ENCODE results near the gene ZC3H4. TPM values are rescaled to one million over a fixed set of nuclear protein-coding genes. Genes with fewer than 3 reads are reported as not detected.
"Not testable (repeated sequence)": the region's sequence is repeated elsewhere in the genome, so short reads cannot be mapped to it uniquely, and the experiment has no call there.

Gene ZC3H4
- total RNA-seq, 1 donor from 2014 or later, result 53.1 TPM

DNA sequence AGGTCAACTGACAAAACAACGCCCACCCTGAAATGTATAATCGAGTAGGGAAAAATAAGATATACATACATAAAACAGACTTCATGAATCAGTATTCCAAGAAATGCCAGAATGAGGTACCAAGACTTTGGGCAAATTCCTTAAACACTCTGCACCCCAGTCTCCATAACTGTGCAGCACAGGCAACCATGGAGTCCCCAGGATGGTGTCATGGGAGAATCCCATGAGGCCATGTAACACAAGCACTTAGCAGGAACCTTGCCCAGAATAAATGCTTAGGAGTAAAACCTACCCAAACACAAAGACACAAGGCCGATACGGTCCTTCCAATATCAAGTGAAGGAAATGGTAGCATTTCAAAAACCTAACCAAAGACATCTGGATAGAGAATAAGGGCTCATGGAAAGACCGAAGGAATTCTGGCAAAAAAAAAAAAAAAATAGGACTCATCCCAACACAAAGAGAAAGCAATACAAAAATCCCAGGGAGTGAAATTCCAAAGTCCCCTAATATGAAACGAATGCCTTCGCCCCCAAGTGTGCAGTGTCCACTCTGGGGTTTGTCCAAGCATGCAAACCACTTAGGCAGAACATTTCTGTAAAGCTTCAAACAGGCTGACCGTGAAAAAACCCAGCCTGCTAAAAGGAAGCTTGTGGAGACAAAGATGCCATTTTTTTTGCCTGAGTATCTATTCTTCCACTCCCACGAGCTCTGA is 11.1 kb downstream of the ZC3H4 start:
- no peaks in the 10 kb centered on the region for H3K9me3 Mint-ChIP-seq (ENCODE audit: unreplicated experiment)
- no peak overlapping the region for H3K4me3 Mint-ChIP-seq (ENCODE audit: unreplicated experiment)
- TF ChIP-seq, protein P1, sequence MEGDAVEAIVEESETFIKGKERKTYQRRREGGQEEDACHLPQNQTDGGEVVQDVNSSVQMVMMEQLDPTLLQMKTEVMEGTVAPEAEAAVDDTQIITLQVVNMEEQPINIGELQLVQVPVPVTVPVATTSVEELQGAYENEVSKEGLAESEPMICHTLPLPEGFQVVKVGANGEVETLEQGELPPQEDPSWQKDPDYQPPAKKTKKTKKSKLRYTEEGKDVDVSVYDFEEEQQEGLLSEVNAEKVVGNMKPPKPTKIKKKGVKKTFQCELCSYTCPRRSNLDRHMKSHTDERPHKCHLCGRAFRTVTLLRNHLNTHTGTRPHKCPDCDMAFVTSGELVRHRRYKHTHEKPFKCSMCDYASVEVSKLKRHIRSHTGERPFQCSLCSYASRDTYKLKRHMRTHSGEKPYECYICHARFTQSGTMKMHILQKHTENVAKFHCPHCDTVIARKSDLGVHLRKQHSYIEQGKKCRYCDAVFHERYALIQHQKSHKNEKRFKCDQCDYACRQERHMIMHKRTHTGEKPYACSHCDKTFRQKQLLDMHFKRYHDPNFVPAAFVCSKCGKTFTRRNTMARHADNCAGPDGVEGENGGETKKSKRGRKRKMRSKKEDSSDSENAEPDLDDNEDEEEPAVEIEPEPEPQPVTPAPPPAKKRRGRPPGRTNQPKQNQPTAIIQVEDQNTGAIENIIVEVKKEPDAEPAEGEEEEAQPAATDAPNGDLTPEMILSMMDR (IDR thresholded peaks at IDR 0.05), result no peak
- peak overlapping the region; percentile 80 for H3K27ac Mint-ChIP-seq (ENCODE audit: unreplicated experiment)
- peaks cover 6% of the 10 kb centered on the region for H3K36me3 Mint-ChIP-seq (ENCODE audit: unreplicated experiment)
- peaks cover 37% of the 10 kb centered on the region for H3K4me1 Mint-ChIP-seq (ENCODE audit: unreplicated experiment)
- no peaks in the 10 kb centered on the region for H3K27me3 Mint-ChIP-seq (ENCODE audit: unreplicated experiment)
- DNase-seq (ENCODE audit: extremely low spot score, unreplicated experiment), result no peak

DNA sequence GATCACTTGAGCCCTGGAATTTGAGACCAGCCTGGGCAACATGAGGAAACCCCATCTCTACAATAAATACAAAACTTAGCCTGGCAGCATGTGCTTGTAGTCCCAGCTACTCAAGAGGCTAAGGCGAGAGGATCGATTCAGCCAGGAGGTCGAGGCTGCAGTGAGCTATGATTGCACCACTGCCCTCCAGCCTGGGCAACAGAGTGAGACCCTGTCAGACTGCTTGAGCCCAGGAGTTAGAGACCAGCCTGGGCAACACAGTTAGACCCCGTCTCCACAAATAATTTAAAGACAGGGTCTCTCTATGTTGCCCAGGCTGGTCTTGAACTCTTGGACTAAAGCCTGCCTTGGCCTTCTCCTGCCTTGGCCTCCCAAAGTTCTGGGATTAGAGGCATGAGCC is 12.5 kb downstream of the ZC3H4 start:
- H3K9me3 Mint-ChIP-seq (ENCODE audit: unreplicated experiment); DNase-seq (ENCODE audit: extremely low spot score, unreplicated experiment); H3K27me3 Mint-ChIP-seq (ENCODE audit: unreplicated experiment); H3K27ac Mint-ChIP-seq (ENCODE audit: unreplicated experiment); H3K36me3 Mint-ChIP-seq (ENCODE audit: unreplicated experiment); H3K4me3 Mint-ChIP-seq (ENCODE audit: unreplicated experiment): not testable (repeated sequence)
- peaks cover 35% of the 10 kb centered on the region for H3K4me1 Mint-ChIP-seq (ENCODE audit: unreplicated experiment)

DNA sequence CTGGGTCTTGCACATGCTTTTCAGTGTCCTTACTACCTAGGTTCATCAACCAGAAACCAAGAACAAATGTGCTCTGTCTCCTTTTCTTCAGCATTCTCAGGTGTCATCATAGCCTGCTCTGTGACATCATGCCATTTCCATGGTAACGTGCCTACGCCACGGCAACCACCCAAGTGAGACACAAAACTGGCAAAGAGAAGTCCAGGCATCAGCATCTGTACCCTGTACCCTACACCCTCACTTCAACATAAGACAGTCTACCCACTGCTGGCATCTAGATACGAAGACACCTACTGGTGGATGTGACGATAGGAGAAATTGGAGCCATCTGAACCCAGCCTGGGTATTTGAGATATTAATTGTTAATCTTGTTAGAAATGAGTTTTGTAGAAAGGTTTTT is 13.3 kb downstream of the ZC3H4 start:
- H3K4me1 Mint-ChIP-seq (ENCODE audit: unreplicated experiment), result peaks cover 43% of the 10 kb centered on the region
- DNase-seq (ENCODE audit: extremely low spot score, unreplicated experiment), result no peak
- peak overlapping the region; percentile 23 for H3K27ac Mint-ChIP-seq (ENCODE audit: unreplicated experiment)
- TF ChIP-seq, protein P1 (IDR thresholded peaks at IDR 0.05), result no peak
- H3K36me3 Mint-ChIP-seq (ENCODE audit: unreplicated experiment), result peaks cover 4% of the 10 kb centered on the region
- no peaks in the 10 kb centered on the region for H3K27me3 Mint-ChIP-seq (ENCODE audit: unreplicated experiment)
- H3K4me3 Mint-ChIP-seq (ENCODE audit: unreplicated experiment), result no peak overlapping the region
- no peaks in the 10 kb centered on the region for H3K9me3 Mint-ChIP-seq (ENCODE audit: unreplicated experiment)

DNA sequence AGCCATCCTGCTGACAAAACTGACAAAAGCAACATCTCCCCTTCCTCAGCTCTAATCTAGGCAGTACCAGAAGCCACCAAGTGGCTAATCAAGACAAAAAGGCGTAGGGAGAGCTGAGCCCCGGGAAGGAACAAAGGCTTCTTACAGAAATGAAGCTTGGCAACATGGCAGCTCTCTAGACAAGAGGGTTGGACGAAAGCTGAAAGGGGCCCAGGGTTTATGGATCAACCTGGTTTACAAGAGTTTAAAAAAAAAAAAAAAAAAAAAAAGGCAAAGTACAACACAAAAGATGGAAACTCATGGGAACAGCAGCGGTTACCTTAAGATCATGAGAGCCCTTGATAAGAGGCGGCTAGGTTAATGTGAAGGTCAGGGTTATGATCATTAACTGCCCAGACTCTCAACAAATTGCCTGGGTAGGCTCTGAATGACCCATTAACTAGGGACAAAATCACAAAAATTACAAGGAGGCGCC is 14.0 kb downstream of the ZC3H4 start:
- H3K27ac Mint-ChIP-seq (ENCODE audit: unreplicated experiment), result no peak overlapping the region
- TF ChIP-seq, protein P1 (IDR thresholded peaks at IDR 0.05), result no peak
- H3K9me3 Mint-ChIP-seq (ENCODE audit: unreplicated experiment), result no peaks in the 10 kb centered on the region
- H3K36me3 Mint-ChIP-seq (ENCODE audit: unreplicated experiment), result peaks cover 4% of the 10 kb centered on the region
- no peak for DNase-seq (ENCODE audit: extremely low spot score, unreplicated experiment)
- no peaks in the 10 kb centered on the region for H3K27me3 Mint-ChIP-seq (ENCODE audit: unreplicated experiment)
- H3K4me1 Mint-ChIP-seq (ENCODE audit: unreplicated experiment), result peaks cover 45% of the 10 kb centered on the region
- H3K4me3 Mint-ChIP-seq (ENCODE audit: unreplicated experiment), result no peak overlapping the region

DNA sequence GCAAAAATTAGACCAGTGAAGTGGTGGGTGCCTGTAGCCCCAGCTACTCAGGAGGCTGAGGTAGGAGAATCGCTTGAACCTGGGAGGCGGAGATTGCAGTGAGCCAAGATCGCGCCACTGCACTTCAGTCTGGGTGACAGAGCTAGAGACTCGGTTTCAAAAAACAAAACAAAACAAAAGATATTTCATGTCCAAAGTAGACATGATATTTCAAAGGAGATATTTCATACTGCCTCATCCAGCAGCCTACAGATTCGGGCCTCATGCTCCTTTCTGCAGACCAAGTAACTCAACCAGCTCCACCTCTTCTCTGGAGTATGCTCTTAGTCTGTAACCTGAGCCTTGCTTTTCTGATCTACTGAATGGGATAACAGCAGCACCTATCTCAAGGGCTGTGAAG is 15.0 kb downstream of the ZC3H4 start:
- H3K4me1 Mint-ChIP-seq (ENCODE audit: unreplicated experiment), result peaks cover 48% of the 10 kb centered on the region
- no peaks in the 10 kb centered on the region for H3K9me3 Mint-ChIP-seq (ENCODE audit: unreplicated experiment)
- H3K4me3 Mint-ChIP-seq (ENCODE audit: unreplicated experiment), result no peak overlapping the region
- no peak overlapping the region for H3K27ac Mint-ChIP-seq (ENCODE audit: unreplicated experiment)
- H3K27me3 Mint-ChIP-seq (ENCODE audit: unreplicated experiment), result no peaks in the 10 kb centered on the region
- peaks cover 9% of the 10 kb centered on the region for H3K36me3 Mint-ChIP-seq (ENCODE audit: unreplicated experiment)
- TF ChIP-seq, protein P1 (IDR thresholded peaks at IDR 0.05), result no peak
- DNase-seq (ENCODE audit: extremely low spot score, unreplicated experiment), result no peak

Data from osteocyte (in vitro differentiated cells).